Measurements from ENCODE around the gene LRTM2. TPM values are rescaled to one million over a fixed set of nuclear protein-coding genes. Genes with fewer than 3 reads are reported as not detected.
"Not testable (repeated sequence)": the region's sequence is repeated elsewhere in the genome, so short reads cannot be mapped to it uniquely, and the experiment has no call there.

Gene LRTM2
- total and polyA plus RNA-seq, 8 donors: not detected

- no peak for TF ChIP-seq CTCF (IDR thresholded peaks at IDR 0.05)
- ATAC-seq (no peak), FAIRE-seq (no peak), DNase-seq (no peak)
- no peak overlapping the region for H3K4me3 ChIP-seq
- H3K4me1 ChIP-seq: no peaks in the 10 kb centered on the region
- H3K9me3 ChIP-seq: no peaks in the 10 kb centered on the region
- intact Hi-C loops (cut with DNase I): no loop called here
- WGBS, 2 donors: 57 to 59% methylated on average over 3 of the region's 3 CpGs
- no peak overlapping the region for H3K27ac ChIP-seq
- no peaks in the 10 kb centered on the region for H3K27me3 ChIP-seq
- no peaks in the 10 kb centered on the region for H3K36me3 ChIP-seq
These were observed 5.3 kb upstream of the LRTM2 start for GRCh38 chr12:1815108-1815507.

- Histone ChIP-seq H3K36me3 (no peaks in the 10 kb centered on the region), H3K27me3 (no peaks in the 10 kb centered on the region), H3K4me3 (no peak overlapping the region), H3K4me1 (no peaks in the 10 kb centered on the region), H3K9me3 (no peaks in the 10 kb centered on the region), H3K27ac (no peak overlapping the region)
- intact Hi-C loops (cut with DNase I): no loop called here
- no peak for DNase-seq
- no peak for ATAC-seq
- 33 to 37% methylated on average over 21 of the region's 21 CpGs for WGBS, 2 donors
- TF ChIP-seq CTCF (IDR thresholded peaks at IDR 0.05): no peak
- FAIRE-seq: no peak
These were observed 4.3 kb upstream of the LRTM2 start for GRCh38 chr12:1815814-1816729.

DNA sequence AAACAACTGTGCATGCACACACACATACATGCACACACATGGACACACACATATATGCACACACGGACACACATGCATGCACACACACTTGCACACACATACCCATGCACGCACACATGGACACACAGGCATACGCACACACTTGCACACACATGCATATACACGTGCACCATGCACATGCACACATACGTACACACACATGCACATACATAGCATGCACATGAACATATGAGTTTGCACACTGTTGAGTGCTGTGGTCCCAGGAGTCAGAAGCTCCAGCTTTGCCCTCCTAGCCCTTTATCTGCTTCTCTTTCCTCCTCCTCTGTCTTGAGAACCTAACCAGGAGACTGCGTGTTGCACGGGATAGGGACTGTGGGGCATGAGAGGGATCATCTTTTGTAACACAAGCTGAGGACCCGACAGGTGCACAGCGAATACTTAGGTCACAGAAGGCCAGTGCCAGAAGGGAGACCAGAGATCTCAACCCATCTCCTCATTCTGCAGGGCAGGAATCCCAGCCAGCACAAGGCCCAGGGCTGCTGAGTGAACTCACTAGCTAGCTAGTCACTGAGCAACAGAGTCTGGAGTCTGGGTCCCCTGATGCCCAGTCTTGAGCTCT lies 3.5 kb upstream of the LRTM2 start:
- Histone ChIP-seq H3K27me3 (no peaks in the 10 kb centered on the region), H3K4me1 (no peaks in the 10 kb centered on the region), H3K36me3 (no peaks in the 10 kb centered on the region), H3K4me3 (no peak overlapping the region), H3K27ac (no peak overlapping the region), H3K9me3 (no peaks in the 10 kb centered on the region)
- 78 to 91% methylated on average over 9 of the region's 9 CpGs for whole genome bisulfite sequencing, 2 donors
- TF ChIP-seq CTCF (IDR thresholded peaks at IDR 0.05): no peak
- ATAC-seq: no peak
- FAIRE-seq: no peak
- DNase-seq: no peak
- intact Hi-C loops (cut with DNase I): no loop called here

GRCh38 chr12:1817928-1818327 lies 2.4 kb upstream of the LRTM2 start:
- FAIRE-seq; intact Hi-C loops (cut with DNase I); ATAC-seq; H3K27ac ChIP-seq; H3K4me3 ChIP-seq; H3K9me3 ChIP-seq; H3K4me1 ChIP-seq; H3K27me3 ChIP-seq; H3K36me3 ChIP-seq; DNase-seq: not testable (repeated sequence)
- WGBS, 2 donors: 84 to 92% methylated on average over 18 to 28 of the region's 28 CpGs

GRCh38 chr12:1819050-1819449 lies 1.3 kb upstream of the LRTM2 start:
- Histone ChIP-seq H3K36me3 (no peaks in the 10 kb centered on the region), H3K27me3 (no peaks in the 10 kb centered on the region), H3K9me3 (no peaks in the 10 kb centered on the region), H3K4me1 (no peaks in the 10 kb centered on the region), H3K4me3 (no peak overlapping the region), H3K27ac (no peak overlapping the region)
- no peak for FAIRE-seq
- DNase-seq: no peak
- no peak for TF ChIP-seq CTCF (IDR thresholded peaks at IDR 0.05)
- ATAC-seq: no peak
- WGBS, 2 donors: 40 to 60% methylated on average over 9 of the region's 9 CpGs
- intact Hi-C loops (cut with DNase I): no loop called here
